Measurements from ENCODE around the gene FANCG.

FANCG gene

GRCh38 chr9:35115680-35116538 is 36.2 kb upstream of the FANCG start, which contains the start of gene ATOSB (continued):
- TF ChIP-seq YY1 (tag by site-specific recombination; IDR thresholded peaks at IDR 0.05) (no peak), ZNF501 (tag by site-specific recombination; IDR thresholded peaks at IDR 0.05) (no peak), ZNF585B (tag by site-specific recombination; IDR thresholded peaks at IDR 0.05) (no peak), ZNF664 (tag by site-specific recombination; IDR thresholded peaks at IDR 0.05) (no peak), ZNF792 (tag by site-specific recombination; IDR thresholded peaks at IDR 0.05) (no peak), ZBTB17 (tag by site-specific recombination; IDR thresholded peaks at IDR 0.05) (peak; percentile 81), ZNF202 (tag by site-specific recombination; IDR thresholded peaks at IDR 0.05; ENCODE audit: borderline replicate concordance) (no peak), ZNF366 (tag by site-specific recombination; conservative IDR thresholded peaks at IDR 0.05) (peak; percentile 79), ZNF626 (tag by site-specific recombination; IDR thresholded peaks at IDR 0.05) (no peak), KLF10 (tag by site-specific recombination; IDR thresholded peaks at IDR 0.05) (peak; percentile 71; the same call in 1 of the 2 replicates), ZNF157 (tag by site-specific recombination; IDR thresholded peaks at IDR 0.05) (no peak), HOXD13 (CRISPR knock-in tag; IDR thresholded peaks at IDR 0.05; ENCODE audit: borderline replicate concordance) (no peak), ZFP41 (tag by site-specific recombination; IDR thresholded peaks at IDR 0.05; ENCODE audit: borderline replicate concordance) (no peak), SETDB1 (IDR thresholded peaks at IDR 0.05; ENCODE audit: insufficient read length, low read length) (no peak), ZNF335 (tag by site-specific recombination; conservative IDR thresholded peaks at IDR 0.05) (no peak; the same call in 1 of the 2 replicates), ZFP69B (tag by site-specific recombination; IDR thresholded peaks at IDR 0.05) (peak; percentile 99), ZFHX2 (tag by site-specific recombination; conservative IDR thresholded peaks at IDR 0.05) (peak; percentile 76), ZNF2 (tag by site-specific recombination; IDR thresholded peaks at IDR 0.05) (no peak), ZNF660 (tag by site-specific recombination; IDR thresholded peaks at IDR 0.05) (no peak), ZNF76 (tag by site-specific recombination; IDR thresholded peaks at IDR 0.05; ENCODE audit: borderline replicate concordance, low read depth) (no peak), PRDM2 (tag by site-specific recombination; IDR thresholded peaks at IDR 0.05; ENCODE audit: borderline replicate concordance) (no peak), ZSCAN23 (tag by site-specific recombination; IDR thresholded peaks at IDR 0.05) (no peak), ZNF302 (tag by site-specific recombination; IDR thresholded peaks at IDR 0.05; ENCODE audit: low read depth) (no peak), ZEB2 (tag by site-specific recombination; IDR thresholded peaks at IDR 0.05) (peak; percentile 50; the same call in 1 of the 2 replicates)
- TF ChIP-seq, protein P1, sequence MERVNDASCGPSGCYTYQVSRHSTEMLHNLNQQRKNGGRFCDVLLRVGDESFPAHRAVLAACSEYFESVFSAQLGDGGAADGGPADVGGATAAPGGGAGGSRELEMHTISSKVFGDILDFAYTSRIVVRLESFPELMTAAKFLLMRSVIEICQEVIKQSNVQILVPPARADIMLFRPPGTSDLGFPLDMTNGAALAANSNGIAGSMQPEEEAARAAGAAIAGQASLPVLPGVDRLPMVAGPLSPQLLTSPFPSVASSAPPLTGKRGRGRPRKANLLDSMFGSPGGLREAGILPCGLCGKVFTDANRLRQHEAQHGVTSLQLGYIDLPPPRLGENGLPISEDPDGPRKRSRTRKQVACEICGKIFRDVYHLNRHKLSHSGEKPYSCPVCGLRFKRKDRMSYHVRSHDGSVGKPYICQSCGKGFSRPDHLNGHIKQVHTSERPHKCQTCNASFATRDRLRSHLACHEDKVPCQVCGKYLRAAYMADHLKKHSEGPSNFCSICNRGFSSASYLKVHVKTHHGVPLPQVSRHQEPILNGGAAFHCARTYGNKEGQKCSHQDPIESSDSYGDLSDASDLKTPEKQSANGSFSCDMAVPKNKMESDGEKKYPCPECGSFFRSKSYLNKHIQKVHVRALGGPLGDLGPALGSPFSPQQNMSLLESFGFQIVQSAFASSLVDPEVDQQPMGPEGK (tag by site-specific recombination; IDR thresholded peaks at IDR 0.05): 0 out of 2 replicates have a peak, but pooled peaks have one; percentile 61
- TF ChIP-seq, protein P2, sequence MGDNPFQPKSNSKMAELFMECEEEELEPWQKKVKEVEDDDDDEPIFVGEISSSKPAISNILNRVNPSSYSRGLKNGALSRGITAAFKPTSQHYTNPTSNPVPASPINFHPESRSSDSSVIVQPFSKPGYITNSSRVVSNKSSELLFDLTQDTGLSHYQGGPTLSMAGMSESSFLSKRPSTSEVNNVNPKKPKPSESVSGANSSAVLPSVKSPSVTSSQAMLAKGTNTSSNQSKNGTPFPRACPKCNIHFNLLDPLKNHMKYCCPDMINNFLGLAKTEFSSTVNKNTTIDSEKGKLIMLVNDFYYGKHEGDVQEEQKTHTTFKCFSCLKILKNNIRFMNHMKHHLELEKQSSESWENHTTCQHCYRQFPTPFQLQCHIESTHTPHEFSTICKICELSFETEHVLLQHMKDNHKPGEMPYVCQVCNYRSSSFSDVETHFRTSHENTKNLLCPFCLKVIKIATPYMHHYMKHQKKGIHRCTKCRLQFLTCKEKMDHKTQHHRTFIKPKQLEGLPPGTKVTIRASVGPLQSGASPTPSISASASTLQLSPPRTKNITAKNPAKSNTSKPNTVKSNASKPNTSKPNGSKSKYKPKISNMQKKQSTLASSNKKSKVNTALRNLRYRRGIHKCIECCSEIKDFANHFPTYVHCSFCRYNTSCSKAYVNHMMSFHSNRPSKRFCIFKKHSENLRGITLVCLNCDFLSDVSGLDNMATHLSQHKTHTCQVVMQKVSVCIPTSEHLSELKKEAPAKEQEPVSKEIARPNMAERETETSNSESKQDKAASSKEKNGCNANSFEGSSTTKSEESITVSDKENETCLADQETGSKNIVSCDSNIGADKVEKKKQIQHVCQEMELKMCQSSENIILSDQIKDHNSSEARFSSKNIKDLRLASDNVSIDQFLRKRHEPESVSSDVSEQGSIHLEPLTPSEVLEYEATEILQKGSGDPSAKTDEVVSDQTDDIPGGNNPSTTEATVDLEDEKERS (tag by site-specific recombination; IDR thresholded peaks at IDR 0.05): no peak
- TF ChIP-seq, protein P3, sequence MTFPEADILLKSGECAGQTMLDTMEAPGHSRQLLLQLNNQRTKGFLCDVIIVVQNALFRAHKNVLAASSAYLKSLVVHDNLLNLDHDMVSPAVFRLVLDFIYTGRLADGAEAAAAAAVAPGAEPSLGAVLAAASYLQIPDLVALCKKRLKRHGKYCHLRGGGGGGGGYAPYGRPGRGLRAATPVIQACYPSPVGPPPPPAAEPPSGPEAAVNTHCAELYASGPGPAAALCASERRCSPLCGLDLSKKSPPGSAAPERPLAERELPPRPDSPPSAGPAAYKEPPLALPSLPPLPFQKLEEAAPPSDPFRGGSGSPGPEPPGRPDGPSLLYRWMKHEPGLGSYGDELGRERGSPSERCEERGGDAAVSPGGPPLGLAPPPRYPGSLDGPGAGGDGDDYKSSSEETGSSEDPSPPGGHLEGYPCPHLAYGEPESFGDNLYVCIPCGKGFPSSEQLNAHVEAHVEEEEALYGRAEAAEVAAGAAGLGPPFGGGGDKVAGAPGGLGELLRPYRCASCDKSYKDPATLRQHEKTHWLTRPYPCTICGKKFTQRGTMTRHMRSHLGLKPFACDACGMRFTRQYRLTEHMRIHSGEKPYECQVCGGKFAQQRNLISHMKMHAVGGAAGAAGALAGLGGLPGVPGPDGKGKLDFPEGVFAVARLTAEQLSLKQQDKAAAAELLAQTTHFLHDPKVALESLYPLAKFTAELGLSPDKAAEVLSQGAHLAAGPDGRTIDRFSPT (tag by site-specific recombination; IDR thresholded peaks at IDR 0.05): no peak

Measured in HEK293 (cell line).